ENCODE results near the gene CTBP1.

CTBP1 gene

DNA sequence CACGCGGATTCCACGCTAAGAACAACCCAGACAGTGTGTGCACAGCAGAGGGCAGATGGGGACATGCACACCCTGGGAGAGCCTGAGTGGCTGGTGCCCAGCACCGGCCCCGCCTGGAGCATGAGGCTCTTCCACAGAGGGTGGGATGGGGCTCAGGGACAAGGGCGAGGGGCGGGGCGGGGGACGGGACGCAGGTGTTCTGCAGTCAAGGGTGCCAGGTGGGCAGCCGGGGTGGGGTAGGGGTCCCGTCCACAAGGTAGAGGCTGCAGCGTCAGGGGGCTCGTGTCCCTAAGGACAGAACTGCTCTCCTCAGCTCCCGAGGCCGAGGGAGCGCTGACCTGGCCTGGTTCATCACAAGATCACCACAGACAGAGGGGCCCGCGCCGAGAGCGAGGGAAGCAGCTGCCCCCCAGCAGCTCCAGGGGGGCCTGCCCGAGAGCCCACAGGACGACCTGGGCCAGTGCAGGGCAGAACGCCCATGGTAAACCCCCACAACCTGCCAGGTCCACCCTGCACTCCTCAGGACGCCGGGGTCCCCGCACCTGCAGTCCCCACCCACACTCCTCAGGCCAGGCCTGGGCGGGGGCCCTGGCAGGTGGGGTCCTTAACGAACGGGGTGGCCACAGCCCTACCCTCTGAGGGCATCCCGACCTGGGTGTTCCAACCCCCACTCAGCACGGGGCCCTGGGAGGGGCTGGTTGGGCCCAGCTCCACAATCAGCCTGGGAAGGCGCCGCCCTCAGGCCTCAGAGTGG, 26.7 kb downstream of the CTBP1 start:
- ATAC-seq: no peak

DNA sequence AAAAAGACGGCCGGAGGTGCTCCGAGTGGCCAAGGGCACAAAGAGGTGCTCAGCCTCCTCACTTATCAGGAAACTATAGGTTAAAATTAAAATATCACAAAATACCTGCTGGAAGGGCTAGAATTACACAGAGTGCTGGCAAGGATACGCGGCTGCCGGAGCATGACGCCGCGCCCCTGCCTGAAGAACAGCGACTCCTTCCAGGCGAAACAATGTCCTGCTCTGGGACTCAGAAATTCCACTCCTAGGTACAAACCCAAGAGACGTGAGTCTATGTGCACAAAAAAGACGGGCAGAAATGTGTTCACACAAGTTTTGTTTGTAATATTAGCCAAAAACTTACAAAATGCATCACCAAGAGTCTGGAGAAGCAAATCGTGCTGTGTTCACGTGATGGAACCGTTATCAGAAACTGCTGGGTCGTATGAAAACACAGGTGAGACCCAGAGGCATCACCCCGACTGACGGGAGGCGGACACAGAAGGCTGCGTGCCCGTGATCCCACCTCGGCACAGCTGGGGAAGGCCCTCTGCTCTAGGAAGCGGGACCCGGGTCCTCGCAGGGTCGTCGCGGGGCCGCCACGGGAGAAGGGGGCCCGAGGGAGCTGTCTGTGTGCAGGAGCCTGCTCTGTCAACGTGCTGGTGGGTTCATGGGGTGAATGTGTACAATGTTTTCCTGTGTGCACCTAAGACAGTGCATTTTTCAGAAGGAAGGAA, 27.6 kb downstream of the CTBP1 start:
- ATAC-seq: no peak

DNA sequence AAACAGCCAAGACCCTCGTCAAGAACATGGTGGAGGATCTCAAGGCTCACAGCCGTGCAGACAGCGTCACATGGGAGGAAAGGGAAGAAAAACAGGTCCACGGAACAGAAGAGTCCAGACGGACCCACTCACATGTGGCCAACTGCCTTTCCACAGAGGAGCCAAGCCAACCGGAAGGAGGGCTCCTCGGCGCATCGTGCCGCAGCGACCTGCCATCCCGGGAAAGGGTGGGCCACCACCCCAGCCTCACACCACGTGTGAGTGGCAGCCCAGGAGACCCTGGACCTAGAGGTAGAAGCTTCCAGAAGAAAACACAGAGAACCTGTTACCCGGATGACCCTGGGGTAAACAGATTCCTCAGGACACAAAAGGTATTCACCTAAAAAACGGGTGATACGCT, 28.4 kb downstream of the CTBP1 start:
- no peak for ATAC-seq

DNA sequence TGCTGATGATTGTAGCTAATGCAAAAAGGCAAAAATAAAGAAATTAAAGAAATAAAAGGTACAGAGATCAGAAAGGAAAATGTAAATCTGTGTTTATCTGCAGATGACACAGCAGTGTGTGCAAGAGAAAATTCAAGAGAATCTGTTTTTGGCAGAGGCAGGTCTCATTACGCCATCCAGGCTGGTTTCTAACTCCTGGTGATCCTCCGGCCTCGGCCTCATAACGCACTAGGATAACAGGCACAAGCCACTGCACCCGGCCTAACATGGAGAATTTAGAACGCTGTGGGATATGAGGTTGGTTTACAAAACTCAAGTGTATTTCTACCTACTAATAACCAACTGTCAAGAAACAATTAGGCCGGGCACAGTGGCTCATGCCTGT, 29.4 kb downstream of the CTBP1 start:
- no peak for ATAC-seq

DNA sequence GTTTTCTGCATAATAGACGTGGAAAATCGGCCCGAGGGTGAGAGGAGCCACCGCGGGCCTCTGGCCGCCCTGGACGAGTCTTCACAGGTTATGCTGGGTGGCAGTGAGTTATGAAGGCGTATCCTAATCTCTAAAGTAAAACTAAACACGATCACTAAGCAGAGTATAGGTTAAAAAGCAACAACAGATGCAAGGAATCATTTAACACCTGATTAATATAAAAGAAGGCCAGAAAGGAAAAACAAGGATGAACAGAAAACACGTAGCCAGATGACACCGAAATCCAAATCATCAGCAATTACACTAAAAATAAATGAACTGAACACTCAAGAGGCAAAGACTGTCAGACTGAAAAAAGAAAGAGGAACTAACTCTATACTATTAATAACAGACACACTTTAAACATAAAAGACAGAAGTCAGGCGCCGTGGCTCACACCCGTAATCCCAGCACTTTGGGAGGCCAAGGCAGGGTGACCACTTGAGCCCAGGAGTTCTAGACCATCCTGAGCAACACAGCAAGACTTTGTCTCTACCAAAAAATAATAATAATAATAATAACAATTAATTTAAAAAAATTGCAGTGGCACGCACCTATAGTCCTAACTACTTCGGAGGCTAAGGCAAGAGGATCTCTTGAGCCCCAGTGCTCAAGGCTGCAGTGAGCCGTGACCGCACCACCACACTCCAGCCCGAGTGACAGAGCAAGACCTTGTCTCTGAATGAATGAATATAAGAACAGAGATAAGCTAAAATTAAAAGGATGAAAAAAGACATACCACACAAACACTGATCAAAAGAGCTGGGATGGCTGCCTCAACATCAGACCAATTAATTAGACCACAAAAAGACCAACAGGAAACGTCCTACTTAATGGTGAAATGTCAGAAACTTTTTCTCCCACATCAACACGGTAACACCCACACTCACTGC, 30.0 kb downstream of the CTBP1 start:
- ATAC-seq: no peak

DNA sequence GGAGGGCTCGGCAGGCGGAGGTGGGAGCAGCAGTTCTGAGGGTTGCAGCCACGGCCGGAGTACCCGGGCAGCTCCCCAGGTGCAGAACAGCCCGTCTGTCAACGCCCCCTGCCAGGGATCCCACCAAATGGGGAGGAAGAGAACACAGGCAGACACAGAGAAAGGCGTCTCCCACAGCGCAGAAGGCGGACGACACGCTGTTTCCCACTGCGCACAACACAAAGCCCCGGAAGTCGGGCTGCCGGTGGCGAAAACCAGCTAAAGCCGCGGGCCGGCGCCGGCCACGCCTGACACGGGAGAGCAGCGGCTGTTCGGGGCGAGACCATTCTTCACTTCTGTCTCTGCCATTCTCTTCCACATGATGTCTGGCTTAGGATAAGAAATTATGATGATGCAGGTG, 31.6 kb downstream of the CTBP1 start:
- no peak for ATAC-seq

DNA sequence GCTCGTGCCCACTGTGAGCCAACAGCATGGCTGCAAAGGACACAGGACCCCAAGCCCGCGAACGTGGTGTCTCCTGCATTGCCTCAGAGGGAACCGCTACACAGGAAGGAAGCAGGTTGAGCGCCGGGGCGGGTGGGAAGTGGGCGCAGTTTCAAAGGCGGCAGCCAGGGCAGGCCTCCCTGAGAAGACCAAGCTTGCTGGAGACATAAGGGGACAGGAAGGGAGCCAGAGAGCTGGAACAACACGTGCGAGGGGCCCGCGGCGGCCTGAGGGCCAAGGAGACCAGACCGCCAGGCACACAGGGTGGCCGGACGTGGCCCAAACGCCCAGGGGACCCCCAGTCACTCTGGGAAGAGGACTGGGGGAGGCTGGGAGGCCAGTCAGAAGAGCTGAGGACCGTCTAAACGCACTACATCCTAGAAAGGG, 32.0 kb downstream of the CTBP1 start:
- peak; percentile 68 to 78 for ATAC-seq

DNA sequence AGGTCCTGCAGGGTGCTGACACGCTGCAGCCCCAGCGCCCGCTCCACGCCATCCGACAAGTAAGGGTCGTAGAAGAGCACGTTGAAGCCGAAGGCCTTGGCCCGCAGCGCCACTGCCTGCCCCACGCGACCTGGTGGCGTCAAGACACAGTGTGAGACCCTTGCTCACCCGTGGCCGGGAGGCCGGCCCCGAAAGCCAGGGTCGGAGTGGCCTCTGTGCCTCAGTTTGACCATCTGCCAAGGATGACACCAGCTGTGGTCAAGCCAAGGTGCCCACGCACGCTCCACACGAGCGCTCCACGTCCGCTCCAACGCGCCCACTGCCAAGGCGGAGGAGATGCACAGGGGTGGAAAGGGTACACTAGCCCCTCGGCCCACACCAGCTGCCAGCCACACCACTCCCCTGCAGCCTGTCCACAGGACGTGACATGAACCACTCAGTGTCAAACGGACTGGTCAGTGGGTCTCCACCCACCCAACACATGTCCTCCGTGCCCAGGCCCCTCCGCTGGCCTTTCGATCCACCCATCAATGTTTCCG, 32.8 kb downstream of the CTBP1 start:
- no peak for ATAC-seq

DNA sequence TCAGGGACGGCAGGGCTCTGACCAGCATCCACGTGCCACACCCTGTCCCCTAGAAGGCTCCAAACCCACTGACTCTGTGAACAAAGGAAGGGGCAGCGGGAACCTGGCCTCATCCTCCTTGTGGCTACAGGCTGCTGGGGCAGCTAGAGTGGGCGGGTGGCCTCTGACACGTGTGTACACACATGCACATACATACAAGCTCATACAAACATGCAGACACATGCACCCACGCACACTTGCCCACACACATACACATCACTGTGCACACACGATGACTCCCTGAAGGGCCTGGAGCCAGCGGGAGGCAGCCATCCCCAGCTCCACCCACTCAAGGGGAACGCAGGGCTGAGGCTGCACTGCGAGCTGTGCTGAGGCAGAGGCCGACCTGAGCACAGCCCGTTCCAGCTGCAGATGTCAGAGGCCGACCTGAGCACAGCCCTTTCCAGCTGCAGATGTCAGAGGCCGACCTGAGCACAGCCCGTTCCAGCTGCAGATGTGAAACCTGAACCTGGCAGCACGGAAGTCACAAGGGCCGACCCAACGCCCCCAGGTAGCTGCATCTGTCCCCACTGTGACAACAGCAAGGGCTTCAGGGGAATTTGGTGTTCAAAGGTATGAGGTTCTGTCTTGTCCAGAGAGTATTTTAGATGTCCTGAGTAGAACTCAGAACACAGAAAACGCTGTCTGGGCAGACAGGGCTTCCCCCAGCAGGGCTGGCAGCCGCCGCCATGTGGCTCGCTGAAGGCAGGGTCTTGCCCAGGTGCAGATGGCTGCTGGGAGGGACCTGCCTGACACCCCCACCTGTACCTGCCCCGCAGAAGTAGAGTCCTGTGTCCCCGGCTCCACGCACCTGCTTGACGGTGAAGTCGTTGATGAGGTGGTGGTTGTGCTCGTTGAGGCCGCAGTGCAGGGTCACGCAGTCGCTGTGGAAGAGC, 33.5 kb downstream of the CTBP1 start:
- ATAC-seq: no peak

DNA sequence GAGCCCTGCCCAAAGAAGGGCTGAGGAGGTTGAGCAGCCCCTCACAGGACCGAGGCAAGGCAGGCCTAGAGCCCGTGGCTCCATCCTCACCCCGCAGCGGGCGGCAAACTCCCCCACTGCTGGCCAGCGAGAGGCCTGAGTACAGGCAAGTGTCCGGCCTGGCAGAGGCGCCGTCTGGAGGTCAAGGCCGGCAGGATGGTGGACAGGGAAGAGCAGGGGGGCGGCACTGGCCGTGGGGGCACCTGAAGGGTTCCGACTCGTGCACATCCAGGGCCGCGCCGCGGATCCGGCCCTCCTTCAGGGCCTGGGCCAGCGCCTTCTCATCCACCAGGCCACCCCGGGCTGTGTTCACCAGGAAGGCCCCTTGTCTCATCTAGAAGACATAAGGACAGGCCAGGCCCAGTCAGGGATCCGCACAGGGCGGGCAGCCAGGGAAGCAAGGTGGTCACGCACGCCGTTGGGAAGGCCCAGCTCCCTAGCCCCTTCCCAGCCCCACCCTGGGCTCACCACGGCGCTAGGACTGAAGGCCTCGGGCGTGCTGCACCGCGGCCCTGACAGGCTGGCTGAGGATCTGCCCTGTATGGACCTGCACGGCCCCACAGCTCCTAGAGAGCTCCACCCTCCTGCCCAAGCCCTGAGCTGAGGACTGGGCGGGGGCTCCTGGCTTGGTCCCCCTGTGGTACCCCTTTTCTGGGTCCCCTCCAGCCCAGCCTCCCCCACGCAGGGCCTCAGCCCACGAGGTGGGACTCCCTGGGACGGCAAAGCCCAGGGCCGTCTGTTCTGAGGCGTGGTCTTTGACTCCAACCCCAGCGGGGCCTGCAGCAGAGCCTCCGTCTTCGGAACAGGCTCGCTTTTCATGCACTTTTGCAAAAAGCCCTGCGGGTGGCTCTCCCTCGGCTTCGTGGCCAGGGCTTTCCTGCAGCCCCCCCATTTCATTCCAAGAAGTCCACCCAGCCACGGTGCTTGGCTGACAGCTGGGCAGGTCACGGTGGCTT, 34.5 kb downstream of the CTBP1 start:
- no peak for ATAC-seq

DNA sequence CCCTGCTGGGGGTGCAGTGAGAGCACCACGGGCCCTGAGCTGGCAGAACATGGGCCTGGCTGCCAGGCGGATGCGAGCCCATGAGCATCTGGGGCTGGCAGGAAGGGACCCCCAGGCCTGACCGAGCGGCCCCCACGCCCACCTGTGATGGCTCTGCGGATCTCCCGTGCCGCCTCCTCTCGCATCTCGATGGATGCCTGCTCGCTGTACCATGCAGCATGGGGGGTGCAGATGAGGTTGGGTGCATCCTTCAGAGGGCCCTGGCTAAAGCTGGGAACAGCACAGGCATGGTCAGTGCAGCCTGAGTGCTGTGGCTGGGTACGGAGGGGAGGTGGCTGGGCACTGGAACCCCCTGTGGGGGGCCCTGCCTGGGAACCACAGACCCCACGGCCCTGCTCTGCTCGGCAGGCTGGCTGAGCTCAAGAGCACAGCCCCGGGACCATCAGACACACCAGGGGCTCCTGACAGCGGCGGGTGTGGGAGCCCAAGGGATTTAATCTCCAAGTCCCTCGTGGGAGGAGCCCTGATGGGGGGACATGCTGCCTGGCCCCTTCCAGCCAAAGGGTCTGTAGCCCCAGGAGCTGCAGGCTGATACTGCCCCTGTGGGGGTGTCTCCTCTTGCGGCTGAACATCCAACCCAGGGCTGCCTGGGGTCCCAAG, 35.5 kb downstream of the CTBP1 start:
- ATAC-seq: no peak

DNA sequence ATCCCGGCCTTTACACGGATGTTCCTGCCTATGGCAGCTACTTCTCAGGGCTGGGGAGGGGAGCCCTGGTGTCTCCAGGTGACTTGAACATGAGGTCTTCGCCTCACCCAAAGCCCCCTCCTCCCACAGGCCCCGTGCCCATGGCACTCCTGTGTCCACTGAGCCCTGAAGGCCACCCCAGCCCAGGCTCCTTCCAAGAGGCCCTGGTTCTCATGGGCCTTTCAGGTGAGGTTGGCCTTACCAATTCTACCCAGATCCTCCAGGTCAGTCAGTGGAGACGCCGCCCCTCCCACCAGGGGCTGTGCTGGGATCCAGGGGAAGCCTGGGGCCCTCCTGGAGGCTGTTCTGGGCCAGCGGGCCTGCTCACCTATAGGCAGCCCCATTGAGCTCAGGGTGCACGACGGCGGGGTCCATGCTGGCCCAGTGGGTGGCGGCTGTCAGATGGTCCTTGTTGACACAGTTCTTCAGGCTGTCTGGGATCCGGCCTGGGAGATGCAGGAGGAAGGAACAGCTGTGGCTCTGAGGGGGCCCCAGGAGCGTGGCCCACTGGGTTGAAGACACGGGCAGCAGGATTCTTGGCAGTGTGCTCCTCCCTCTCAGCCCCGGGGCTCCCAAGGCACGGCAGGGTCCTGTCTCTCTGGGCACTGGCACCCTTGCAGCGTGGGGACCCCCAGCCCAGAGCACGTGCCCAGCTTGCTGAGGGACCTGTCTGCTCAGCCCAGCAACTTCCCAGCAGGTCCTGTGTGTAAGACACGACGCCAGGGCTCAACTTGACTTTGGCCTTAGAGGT, 36.2 kb downstream of the CTBP1 start:
- no peak for ATAC-seq

DNA sequence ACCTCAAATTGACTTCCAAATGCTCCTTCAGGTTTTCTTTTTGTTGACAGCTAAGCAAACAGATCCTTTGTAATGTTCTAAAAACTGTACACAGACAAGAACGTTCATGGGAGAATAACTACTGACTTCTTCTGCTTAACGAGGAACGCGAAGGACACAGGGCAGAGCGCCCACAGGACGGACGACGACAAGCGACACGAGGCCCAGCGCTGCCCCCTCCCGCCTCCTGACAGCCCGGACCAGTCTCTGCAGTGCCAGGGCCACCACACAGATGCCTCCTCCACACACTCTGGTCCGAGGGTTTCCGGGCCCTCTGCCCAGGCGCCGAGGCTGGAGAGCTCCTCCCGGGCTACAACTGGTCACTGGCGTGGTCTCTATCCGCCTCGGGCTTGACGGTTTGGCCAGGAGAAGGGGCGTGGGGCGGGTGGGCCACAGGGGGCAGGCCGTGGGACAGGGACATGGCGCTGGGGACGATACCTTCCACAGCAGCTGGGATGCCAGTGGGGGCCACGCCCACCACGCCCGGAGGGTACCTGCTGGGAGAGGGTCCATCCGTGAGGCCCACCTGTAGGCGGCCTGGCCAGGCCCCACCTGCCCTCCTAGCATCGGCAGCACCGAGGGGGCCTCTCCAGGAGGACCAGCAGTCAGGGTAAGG, 36.9 kb downstream of the CTBP1 start:
- ATAC-seq: no peak

DNA sequence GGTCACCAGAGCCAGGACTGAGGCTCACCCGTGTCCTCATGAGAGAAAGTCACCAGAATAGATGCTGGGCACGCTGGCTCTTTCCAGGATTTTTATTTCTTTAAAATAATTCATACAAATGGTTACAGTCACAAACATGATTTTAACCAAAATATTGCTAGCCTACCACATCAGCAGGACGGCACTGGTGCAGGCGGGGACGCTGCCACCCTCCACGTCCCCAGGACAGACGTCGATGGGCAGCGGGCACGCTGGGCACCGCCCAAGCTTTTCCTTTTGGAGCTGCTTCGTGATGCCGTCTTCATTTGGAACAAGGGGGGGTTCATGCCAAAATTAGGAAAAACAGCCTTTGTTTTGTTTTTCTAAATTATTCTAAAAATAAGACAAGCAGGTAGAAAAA, 37.6 kb downstream of the CTBP1 start:
- no peak for ATAC-seq

DNA sequence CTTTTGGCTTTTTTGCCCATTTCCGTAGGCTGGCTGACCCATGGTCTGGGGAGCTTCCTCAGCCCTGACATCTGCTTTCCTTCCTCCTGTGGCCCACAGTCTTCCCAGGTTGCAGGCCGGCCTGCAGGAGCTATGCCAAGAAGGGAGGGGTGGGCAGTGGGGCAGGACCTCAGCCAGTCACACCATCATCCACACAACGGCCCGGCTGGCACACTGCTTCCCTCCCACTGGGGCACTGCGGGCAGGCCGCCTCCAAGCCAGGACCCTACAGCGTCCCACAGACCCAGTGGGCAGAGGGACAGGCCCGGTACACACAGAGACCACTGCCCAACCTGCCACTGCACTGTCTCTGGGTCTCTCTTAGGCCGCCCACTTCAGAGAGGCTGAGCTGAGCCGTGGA, 38.0 kb downstream of the CTBP1 start:
- no peak for ATAC-seq

DNA sequence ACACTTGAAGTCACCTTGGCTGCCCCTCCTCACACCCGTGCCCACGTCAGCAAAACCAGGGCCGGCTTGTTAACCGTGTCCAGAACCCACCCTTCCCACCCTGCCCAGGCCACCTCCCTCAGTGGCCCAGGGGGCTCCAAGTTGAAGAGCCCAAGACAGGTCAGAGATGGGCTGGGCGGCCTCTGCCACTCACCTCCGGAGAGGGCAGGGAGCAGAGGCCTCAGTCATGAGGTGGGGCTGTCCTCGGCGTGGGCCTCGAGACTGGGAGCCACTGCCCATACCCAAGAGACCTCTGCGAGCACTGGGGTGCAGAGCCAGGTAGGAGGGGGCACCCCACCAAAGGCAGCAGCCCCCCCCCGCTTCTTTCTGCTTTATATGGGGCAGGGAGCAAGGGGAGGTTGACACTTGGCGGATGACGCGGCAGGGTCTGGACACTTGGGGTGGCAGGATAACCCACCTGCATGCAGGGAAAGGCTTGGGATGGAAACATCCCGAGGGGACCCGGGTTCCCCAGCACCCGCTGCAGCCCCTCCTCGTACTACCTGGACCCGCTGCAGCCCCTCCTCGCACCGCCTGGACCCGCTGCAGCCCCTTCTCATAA, 38.6 kb downstream of the CTBP1 start:
- no peak for ATAC-seq

DNA sequence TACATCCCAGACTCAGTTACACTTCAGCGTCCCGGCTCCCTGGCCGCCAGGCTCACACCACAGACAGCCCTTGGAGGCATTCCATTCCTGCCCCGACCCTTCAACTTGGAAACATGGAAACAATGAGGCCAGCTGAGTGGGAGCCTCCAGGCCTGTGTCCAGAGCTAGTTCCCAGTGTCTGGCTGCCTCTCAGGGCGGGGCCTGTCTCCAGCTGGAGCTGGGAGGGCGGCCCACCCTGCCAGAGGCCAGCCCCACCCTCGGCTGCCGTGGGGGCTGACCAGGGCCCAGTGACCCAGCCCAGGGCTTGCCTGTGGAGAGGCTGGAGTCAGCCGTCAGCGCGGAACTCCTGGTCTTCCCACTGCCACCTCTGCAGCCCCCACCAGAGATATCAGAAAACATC, 39.1 kb downstream of the CTBP1 start:
- no peak for ATAC-seq

Measured in activated CD4-positive, CD25-positive, alpha-beta regulatory T cell treated with anti-CD3 and anti-CD28 coated beads, Interleukin-2, amount 50 U/mL, for 24 hours (primary cell).